Brain microvascular endothelial cell (primary cell): ENCODE results near the gene BMP7.

Experiments used
- DNase-seq: peaks from one replicate; pipeline ENCODE4 v3.0.0-alpha.2; 2020
- H3K27ac ChIP-seq: fragments of 250-450 bp; sonication (Bioruptor Pico); 2 replicates; pipeline ENCODE4 v1.5.1; 2020; ENCODE audit warnings: mild to moderate bottlenecking, moderate library complexity
- H3K27me3 ChIP-seq: fragments of 250-450 bp; sonication (Bioruptor Pico); replicated peaks from 2 replicates; pipeline ENCODE4 v1.5.1; 2020; ENCODE audit warnings: mild to moderate bottlenecking
- H3K36me3 ChIP-seq: fragments of 250-450 bp; sonication (Bioruptor Pico); replicated peaks from 2 replicates; pipeline ENCODE4 v1.5.1; 2020; ENCODE audit warnings: mild to moderate bottlenecking
- H3K4me3 ChIP-seq: 2 replicates; pipeline ENCODE4 v1.5.1; 2011; ENCODE audit warnings: low read depth, mild to moderate bottlenecking, control low read depth, low read length, moderate library complexity
- in situ Hi-C: cut with HindIII; loops from 2 replicates; pipeline ENCODE4 v1.10.0; 2017; ENCODE audit warnings: low sequenced_read_pairs, low pct_ligation_motif_present
- TF ChIP-seq, protein P1 (sequence below): IDR thresholded peaks from 2 replicates; pipeline ENCODE4 v1.5.1; 2011; ENCODE audit warnings: low read depth, mild to moderate bottlenecking, moderate library complexity, low read length, control low read depth, inconsistent platforms; ENCODE audit errors: missing control alignments

Gene BMP7

DNA sequence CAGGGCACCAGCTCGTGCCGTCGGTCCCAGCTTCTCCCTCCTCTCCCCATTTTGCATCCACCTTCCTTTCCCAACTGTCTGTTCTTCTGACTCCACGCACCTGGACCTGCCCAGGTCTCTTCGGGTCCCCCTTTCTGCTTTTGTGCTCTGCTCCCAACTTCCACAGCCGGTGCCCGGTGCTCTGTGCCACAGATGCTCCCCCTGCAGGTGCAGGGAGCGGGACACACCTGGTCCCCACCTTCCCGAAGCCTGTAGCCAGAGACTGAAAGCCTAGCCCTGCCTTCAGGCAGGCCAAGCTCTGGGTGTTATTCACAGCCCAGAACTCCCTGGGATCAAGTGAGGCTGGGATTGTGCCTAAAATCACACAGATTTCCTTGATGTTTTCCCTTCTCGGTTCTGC, 24.6 kb upstream of the BMP7 start:
- H3K27me3 ChIP-seq: peaks cover 25% of the 10 kb centered on the region
- TF ChIP-seq, protein P1, sequence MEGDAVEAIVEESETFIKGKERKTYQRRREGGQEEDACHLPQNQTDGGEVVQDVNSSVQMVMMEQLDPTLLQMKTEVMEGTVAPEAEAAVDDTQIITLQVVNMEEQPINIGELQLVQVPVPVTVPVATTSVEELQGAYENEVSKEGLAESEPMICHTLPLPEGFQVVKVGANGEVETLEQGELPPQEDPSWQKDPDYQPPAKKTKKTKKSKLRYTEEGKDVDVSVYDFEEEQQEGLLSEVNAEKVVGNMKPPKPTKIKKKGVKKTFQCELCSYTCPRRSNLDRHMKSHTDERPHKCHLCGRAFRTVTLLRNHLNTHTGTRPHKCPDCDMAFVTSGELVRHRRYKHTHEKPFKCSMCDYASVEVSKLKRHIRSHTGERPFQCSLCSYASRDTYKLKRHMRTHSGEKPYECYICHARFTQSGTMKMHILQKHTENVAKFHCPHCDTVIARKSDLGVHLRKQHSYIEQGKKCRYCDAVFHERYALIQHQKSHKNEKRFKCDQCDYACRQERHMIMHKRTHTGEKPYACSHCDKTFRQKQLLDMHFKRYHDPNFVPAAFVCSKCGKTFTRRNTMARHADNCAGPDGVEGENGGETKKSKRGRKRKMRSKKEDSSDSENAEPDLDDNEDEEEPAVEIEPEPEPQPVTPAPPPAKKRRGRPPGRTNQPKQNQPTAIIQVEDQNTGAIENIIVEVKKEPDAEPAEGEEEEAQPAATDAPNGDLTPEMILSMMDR: peak; percentile 3
- in situ Hi-C loops: no loop called here

GRCh38 chr20:57290178-57290484, 23.7 kb upstream of the BMP7 start:
- no peak for DNase-seq
- peaks cover 25% of the 10 kb centered on the region for H3K27me3 ChIP-seq
- TF ChIP-seq, protein P1: no peak
- H3K4me3 ChIP-seq: no peak overlapping the region
- H3K27ac ChIP-seq: no peak overlapping the region
- in situ Hi-C loops: no loop called here
- no peaks in the 10 kb centered on the region for H3K36me3 ChIP-seq

More for the DNA sequence above, 24.6 kb upstream of the BMP7 start:
- DNase-seq: no peak
- H3K36me3 ChIP-seq: no peaks in the 10 kb centered on the region
- H3K4me3 ChIP-seq: no peak overlapping the region
- H3K27ac ChIP-seq: no peak overlapping the region

- H3K36me3 ChIP-seq: no peaks in the 10 kb centered on the region
- H3K27me3 ChIP-seq: peaks cover 25% of the 10 kb centered on the region
- in situ Hi-C loops: no loop called here
- TF ChIP-seq, protein P1: no peak
- no peak for DNase-seq
- H3K27ac ChIP-seq: no peak overlapping the region
- no peak overlapping the region for H3K4me3 ChIP-seq
Measured at GRCh38 chr20:57289391-57290177, 23.1 kb upstream of the BMP7 start.

GRCh38 chr20:57288651-57289277, 22.3 kb upstream of the BMP7 start:
- DNase-seq: no peak
- Histone ChIP-seq H3K36me3 (no peaks in the 10 kb centered on the region), H3K27ac (no peak overlapping the region), H3K4me3 (no peak overlapping the region), H3K27me3 (peaks cover 29% of the 10 kb centered on the region)
- in situ Hi-C loops: no loop called here
- TF ChIP-seq, protein P1: no peak

DNA sequence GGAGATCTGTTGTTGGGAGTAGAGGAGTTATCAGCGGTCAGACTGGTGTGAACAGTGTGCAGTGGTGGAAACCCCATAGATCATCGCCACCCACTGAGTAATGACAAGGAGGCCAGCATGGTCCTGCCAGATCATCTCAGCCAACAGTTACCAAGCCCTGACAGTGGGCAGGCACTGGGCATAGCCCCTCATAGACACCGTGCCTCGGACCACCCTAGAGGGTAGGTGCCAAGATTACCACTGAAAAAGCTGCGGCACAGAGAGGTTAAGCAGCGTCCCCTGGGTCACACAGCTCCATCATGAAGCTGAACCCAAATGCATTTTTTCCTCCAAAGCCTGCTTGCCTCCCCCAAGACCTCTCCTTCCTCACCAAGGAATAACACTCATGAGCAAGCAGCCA, 21.5 kb upstream of the BMP7 start:
- Histone ChIP-seq H3K27ac (no peak overlapping the region), H3K27me3 (peaks cover 37% of the 10 kb centered on the region), H3K36me3 (no peaks in the 10 kb centered on the region), H3K4me3 (no peak overlapping the region)
- TF ChIP-seq, protein P1: no peak
- no peak for DNase-seq
- in situ Hi-C loops: no loop called here
